NCI-H345 treated with DMSO at 0.1 percent for 48 hours (cell line): ENCODE measurements around the gene IFNA16.
"Not testable (repeated sequence)": the region's sequence is repeated elsewhere in the genome, so short reads cannot be mapped to it uniquely, and the experiment has no call there.

Experiments
- DNase-seq: peaks from one replicate; lab custom pipeline; 2025; ENCODE audit not compliant: unreplicated experiment; lab: John Stamatoyannopoulos, UW

Gene IFNA16

DNA sequence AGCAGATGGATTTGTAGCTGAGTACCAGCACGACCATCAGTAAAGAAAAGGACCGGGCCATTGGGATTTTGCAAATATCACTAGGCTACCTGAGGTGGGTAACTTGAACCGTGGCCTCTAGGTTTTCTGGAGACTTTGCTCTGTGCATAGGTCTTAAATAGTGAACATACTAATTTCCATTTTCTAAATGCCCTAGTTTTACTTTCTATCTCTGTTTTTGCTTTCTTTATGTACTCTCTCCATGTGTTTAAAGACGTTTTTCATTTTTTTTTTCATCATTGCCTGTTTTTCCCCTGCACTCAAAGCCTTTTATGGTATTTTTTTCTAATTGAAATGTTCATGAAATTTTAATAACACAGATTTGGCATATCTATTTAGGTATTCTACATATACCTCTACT lies 15.0 kb downstream of the IFNA16 start, which contains the start of gene IFNA7:
Gene IFNA7 (minus strand): TSS at position 101 of the 400 bp plus-strand sequence. CDS start 40 bp downstream, at position 61.
- DNase-seq, result not testable (repeated sequence)

DNA sequence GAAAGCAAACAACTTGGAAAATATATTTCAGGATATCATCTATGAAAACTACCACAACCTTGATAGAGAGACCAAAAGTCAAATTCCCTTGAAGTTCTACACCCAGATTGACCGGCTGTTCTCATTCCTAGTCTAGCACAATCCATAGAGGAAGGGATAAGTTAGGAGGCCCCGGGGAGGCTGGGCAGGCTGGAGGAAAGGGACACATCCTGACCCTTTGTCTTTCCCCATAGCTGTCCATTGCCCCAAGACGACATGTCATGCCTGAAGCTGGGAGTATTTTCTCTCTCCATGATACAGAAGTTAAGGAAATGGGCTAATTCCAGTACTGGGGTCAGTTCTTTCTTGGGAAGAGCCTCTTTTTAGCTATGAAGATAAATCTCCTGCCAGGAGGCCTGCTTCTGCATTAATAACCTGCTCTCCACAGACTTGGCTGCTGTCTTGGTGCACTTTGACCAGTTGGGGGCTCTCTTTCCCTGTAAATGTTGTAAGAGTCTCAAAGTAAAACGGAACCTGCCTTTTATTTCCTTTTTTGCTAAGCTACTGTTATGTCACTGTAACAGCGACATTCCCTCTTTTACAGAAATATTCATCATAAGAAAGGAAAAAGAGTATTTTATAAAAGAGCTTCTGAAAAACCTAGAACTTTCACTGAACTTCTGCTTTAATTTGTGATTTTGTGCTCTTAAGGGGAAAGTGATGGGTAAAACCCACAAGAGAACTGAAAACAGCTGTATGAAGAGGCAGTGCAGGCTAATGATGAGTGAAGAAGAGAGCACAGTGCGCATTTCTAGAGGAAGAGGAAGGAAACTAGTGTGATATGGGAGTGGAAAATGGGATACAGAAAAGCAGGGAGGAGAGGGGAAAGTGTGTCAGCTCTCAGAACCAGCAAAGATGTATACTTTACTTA lies 22.0 kb downstream of the IFNA16 start:
- not testable (repeated sequence) for DNase-seq

DNA sequence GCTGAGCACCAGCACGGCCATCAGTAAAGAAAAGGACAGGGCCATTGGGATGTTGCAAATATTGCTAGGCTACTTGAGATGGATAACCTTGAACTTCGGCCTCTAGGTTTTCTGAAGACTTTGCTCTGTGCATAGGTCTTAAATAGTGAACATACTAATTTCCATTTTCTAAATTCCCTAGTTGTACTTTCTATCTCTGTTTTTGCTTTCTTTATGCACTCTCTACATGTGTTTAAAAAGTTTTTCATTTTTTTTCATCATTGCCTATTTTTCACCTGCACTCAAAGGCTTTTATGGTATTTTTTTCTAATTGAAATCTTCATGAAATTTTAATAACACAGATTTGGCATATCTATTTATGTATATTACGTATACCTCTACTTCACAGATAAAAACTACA lies 29.6 kb downstream of the IFNA16 start, which contains the start of gene IFNA4:
Gene IFNA4 (minus strand): TSS at position 101 of the 400 bp plus-strand sequence. CDS start 56 bp downstream, at position 45.
- DNase-seq, result not testable (repeated sequence)

DNA sequence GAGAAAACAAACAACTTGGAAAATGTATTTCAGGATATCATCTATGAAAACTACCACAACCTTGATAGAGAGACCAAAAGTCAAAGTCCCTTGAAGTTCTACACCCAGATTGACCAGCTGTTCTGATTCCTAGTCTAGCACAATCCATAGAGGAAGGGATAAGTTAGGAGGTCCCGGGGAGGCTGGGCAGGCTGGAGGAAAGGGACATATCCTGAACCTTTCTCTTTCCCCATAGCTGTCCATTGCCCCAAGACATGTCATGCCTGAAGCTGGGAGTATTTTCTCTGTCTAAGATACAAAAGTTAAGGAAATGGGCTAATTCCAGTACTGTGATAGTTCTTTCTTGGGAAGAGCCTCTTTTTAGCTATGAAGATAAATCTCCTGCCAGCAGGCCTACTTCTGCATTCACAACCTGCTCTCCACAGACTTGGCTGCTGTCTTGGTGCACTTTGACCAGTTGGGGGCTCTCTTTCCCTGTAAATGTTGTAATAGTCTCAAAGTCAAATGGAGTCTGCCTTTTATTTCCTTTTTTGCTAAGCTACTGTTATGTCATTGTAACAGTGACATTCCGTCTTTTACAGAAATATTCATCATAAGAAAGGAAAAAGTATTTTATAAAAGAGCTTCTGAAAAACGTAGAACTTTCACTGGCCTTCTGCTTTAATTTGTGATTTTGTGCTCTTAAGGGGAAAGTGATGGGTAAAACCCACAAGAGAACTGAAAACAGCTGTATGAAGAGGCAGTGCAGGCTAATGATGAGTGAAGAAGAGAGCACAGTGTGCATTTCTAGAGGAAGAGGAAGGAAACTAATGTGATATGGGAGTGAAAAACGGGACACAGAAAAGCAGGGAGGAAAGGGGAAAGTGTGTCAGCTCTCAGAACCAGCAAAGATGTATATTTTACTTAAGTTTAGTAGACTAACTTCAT lies 34.0 kb downstream of the IFNA16 start:
- DNase-seq, result not testable (repeated sequence)

DNA sequence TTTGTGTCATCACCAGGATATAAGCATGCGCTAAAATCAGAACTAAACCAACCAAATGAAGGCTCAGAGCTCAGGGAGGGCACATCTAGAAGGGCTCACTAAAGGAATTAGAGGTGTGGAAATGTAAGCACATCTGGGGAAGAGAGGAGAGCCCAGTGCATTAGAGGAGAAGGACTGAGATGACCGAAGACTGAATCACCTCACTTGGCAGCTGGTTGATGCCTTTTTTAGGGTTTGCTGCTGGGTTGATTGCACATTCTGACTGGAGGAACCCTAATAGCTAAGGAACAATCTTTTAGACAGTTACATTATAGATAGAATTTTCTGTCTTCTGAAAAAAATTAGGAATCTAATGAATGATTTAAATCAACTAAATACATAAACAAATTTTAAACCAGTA lies 42.4 kb downstream of the IFNA16 start:
- DNase-seq, result no peak

DNA sequence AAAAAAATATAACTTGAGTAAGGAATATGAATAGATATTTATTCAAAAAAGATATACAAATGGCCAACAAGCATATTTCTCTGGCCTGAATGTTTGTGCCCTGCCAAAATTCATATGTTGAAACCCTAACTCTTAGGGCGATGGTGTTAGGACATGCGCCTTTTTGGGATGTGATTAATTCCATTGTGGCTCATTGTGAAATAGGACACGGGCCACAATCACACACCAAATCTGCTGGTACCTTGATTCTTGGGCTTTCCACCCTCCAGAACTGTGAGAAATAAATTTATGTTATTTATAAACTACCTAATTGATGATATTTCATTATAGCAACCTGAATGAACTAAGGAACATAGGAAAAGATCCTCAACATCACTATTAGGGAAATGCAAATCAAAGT lies 45.0 kb downstream of the IFNA16 start:
- DNase-seq, result no peak

DNA sequence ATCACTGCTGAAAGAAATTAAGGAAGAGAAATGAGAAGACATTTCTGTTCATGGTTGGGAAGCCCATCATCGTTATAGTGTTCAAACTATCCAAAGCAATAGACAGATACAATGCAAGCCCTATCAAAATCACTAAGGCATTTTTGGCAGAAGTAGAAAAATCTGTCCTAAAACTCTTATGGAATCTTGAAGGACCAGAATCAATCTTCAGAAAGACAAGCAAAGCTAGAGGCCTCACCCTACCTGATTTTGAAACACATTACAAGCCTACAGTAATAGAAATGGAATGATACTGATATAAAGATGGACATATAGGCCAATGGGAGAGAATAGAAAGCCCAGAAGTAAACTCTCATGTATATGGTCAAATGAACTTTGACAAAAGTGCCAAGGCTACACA lies 45.8 kb downstream of the IFNA16 start:
- no peak for DNase-seq

DNA sequence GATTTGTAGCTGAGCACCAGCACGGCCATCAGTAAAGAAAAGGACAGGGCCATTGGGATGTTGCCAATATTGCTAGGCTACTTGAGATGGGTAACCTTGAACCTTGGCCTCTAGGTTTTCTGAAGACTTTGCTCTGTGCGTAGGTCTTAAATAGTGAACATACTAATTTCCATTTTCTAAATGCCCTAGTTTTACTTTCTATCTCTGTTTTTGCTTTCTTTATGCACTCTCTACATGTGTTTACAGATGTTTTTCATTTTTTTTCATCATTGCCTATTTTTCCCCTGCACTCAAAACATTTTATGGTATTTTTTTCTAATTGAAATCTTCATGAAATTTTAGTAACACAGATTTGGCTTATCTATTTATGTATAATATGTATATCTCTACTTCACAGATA lies 50.6 kb downstream of the IFNA16 start, which contains the start of gene IFNA21:
Gene IFNA21 (minus strand): TSS at position 101 of the 400 bp plus-strand sequence. CDS start 48 bp downstream, at position 53.
- not testable (repeated sequence) for DNase-seq
